Calu3 (cell line): ENCODE measurements around the gene TTC13. TPM values are rescaled to one million over a fixed set of nuclear protein-coding genes. Genes with fewer than 3 reads are reported as not detected.
A peak's percentile ranks its signal among the peaks of the same experiment; 100 is the strongest.

Experiments used
- BruUV-seq: library from RNA; stranded (reverse); fragments of 400-500 nt; replicated peaks from 2 replicates; lab custom pipeline; 2021; lab: Mats Ljungman, UMichigan
- CTCF ChIA-PET: fragments of 300-600 bp; sonication (Branson Sonifier 250); formaldehyde crosslinking; loops from one replicate; lab custom pipeline; 2022; ENCODE audit warnings: antibody characterized with exemption; lab: Charles Lee
- DNase-seq: peaks from one replicate; pipeline ENCODE4 v3.0.0; 2022
- H3K27ac Mint-ChIP-seq: one replicate; pipeline ENCODE4 v1.8.0; 2022; ENCODE audit warnings: mixed read lengths; ENCODE audit not compliant: unreplicated experiment
- H3K27me3 Mint-ChIP-seq: one replicate; pipeline ENCODE4 v1.8.0; 2022; ENCODE audit warnings: mixed read lengths; ENCODE audit not compliant: unreplicated experiment
- H3K36me3 Mint-ChIP-seq: one replicate; pipeline ENCODE4 v1.8.0; 2022; ENCODE audit warnings: mild to moderate bottlenecking, moderate library complexity, mixed read lengths; ENCODE audit not compliant: insufficient read depth, unreplicated experiment
- H3K4me1 Mint-ChIP-seq: one replicate; pipeline ENCODE4 v1.8.0; 2022; ENCODE audit warnings: mild to moderate bottlenecking, low read depth, mixed read lengths; ENCODE audit not compliant: unreplicated experiment
- H3K4me3 Mint-ChIP-seq: one replicate; pipeline ENCODE4 v1.8.0; 2022; ENCODE audit warnings: mild to moderate bottlenecking, low read depth, moderate library complexity, mixed read lengths; ENCODE audit not compliant: unreplicated experiment
- H3K9me3 Mint-ChIP-seq: one replicate; pipeline ENCODE4 v1.8.0; 2022; ENCODE audit warnings: low read depth, mixed read lengths; ENCODE audit not compliant: unreplicated experiment
- intact Hi-C: fragments of 100-400 bp; cut with micrococcal nuclease; formaldehyde crosslinking; loops from one replicate; pipeline ENCODE4 v1.10.0; 2022; ENCODE audit not compliant: unreplicated experiment
- total RNA-seq: library from RNA; stranded (reverse); gene quantifications from 2 replicates; pipeline ENCODE4 v1.2.3, GENCODE V29; 2022
- TF ChIP-seq, protein P1 (sequence below): fragments of 200-600 bp; IDR thresholded peaks from one replicate; pipeline ENCODE4 v1.8.0; 2022; ENCODE audit warnings: antibody characterized with exemption; ENCODE audit not compliant: unreplicated experiment

The TTC13 gene
- total RNA-seq, 1 experiment from 2014 or later = 35.6 TPM

DNA sequence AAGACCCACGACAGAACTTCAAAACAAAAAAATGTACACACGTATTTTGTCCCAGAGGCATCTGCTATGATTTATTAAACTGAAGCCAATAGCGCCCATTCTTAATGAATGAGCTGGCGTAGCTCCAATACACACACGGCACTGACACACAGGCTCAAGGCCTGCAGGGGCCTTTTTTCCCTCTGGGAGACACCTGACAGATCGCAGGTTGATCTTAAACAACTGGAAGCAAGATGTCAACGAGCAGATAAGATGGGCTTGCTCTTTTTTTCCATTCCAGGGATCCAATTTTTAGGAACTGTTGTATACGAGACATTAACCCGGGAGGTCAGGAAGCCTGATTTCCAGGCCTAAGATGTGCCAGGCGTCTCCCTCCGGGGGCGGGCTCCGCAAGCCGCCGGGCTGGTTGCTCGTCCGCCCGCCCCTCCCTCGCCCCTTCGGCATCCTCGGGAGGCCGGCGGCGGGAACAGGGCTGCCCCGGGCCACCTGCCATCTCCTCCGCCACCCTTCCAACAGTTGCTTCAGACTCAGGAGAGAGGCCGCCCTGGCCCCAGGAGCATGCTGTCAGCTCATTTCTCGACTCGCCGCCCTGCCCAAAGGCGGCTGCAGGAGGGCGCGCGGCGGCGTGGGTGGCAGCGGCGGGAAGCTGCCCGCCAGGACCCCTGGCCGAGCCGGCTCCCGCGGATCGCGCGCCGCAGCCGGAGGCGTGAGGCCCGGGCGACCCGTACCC lies 735 bp downstream of the TTC13 start:
- CTCF ChIA-PET = interaction anchor here (0.9 to 1.6 kb wide), 3 partner anchors 114 to 217 kb away, joined by 3 to 7 read pairs (median 5); no protein-coding TSS in a partner anchor
- BruUV-seq = no TSS peak
- intact Hi-C loops = loop anchor here (2.0 to 10.0 kb wide), 5 partner anchors 61 to 347 kb away; partner anchors contain the start of gene C1orf198

DNA sequence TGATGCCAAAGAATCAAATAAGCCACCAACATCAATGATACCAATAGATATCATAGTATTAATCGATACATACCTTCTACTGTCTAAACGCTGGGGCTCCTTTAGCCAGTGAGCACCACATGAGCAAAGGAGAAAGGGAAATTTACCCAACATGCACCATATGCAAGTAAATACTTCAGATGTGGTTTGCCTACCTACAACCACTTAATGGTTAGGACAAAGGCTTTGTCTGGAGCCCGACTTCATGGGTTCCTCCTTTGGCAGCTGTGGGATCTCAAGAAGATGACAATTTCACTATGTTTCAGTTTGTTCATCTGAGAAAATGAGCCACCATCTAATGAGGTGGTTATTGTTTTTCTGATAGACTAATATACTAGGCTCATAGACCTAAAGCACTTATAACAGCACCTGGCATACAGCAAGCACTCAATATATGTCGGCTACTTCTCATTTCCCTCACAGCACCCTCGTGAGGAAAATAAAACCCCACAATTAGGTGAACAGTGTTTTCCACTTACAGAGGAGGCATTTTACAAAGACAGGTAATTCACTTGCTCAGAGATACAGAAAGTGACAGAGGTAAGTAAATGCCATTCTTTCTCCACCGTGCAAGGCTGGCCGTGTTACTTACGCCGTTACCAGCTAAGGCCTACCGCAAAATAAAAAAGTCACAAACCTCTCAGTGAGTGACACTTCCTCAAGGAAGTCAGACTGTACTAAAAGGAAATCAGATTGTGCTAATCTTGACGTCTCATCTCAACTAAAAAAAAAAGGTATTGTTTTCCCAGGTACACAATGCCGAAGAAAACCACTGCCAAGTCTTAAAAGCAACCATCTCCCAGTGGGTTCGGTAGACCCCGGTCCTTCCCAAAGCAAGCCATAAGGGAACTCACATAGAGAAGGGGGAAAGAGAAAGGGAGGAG lies 1.6 kb downstream of the TTC13 start:
- peak overlapping the region; percentile 8 for H3K27ac Mint-ChIP-seq

More for the DNA sequence above, 735 bp downstream of the TTC13 start:
- Mint-ChIP-seq H3K27me3 (no peaks in the 10 kb centered on the region), H3K4me1 (peaks cover 8% of the 10 kb centered on the region), H3K36me3 (peaks cover 10% of the 10 kb centered on the region), H3K4me3 (no peak overlapping the region), H3K27ac (peak overlapping the region; percentile 8), H3K9me3 (no peaks in the 10 kb centered on the region)
- DNase-seq = peak; percentile 46
- TF ChIP-seq, protein P1, sequence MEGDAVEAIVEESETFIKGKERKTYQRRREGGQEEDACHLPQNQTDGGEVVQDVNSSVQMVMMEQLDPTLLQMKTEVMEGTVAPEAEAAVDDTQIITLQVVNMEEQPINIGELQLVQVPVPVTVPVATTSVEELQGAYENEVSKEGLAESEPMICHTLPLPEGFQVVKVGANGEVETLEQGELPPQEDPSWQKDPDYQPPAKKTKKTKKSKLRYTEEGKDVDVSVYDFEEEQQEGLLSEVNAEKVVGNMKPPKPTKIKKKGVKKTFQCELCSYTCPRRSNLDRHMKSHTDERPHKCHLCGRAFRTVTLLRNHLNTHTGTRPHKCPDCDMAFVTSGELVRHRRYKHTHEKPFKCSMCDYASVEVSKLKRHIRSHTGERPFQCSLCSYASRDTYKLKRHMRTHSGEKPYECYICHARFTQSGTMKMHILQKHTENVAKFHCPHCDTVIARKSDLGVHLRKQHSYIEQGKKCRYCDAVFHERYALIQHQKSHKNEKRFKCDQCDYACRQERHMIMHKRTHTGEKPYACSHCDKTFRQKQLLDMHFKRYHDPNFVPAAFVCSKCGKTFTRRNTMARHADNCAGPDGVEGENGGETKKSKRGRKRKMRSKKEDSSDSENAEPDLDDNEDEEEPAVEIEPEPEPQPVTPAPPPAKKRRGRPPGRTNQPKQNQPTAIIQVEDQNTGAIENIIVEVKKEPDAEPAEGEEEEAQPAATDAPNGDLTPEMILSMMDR = no peak

DNA sequence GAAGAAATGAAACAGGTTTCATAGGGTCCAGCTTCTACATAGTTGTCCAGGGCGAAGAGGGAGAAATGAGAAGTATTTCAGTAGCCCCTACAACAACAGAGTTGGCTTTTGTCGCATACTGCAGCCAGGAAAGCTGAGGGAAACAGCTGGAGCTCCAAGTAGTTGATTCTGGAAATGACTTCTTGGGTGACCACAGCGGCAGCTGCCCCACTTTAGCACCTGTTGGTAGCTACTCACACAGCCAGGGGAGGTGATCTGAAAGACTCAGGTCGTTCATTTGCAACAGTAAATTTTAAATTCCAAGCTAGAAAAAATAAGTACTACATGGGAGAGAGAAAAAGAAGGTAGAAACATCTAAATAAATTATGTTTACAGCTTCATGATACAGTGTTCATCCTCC lies 2.3 kb downstream of the TTC13 start:
- BruUV-seq = no TSS peak
- Mint-ChIP-seq H3K36me3 (peaks cover 10% of the 10 kb centered on the region), H3K27ac (no peak overlapping the region), H3K4me1 (peaks cover 19% of the 10 kb centered on the region), H3K4me3 (no peak overlapping the region), H3K27me3 (no peaks in the 10 kb centered on the region), H3K9me3 (no peaks in the 10 kb centered on the region)
- DNase-seq = no peak
- TF ChIP-seq, protein P1 = no peak
- intact Hi-C loops = loop anchor here (5.0 to 10.0 kb wide), 4 partner anchors 109 to 348 kb away; partner anchors contain the start of gene C1orf198
- CTCF ChIA-PET = no interaction called here

More for the DNA sequence above, 1.6 kb downstream of the TTC13 start:
- no peak overlapping the region for H3K4me3 Mint-ChIP-seq
- intact Hi-C loops = loop anchor here (5.0 to 10.0 kb wide), 4 partner anchors 110 to 348 kb away; partner anchors contain the start of gene C1orf198
- no peak for DNase-seq
- H3K4me1 Mint-ChIP-seq = peaks cover 16% of the 10 kb centered on the region
- CTCF ChIA-PET = interaction anchor here (0.7 kb wide), 1 partner anchor 51 kb away, joined by 3 read pairs; no protein-coding TSS in a partner anchor
- TF ChIP-seq, protein P1 = no peak
- H3K27me3 Mint-ChIP-seq = no peaks in the 10 kb centered on the region
- BruUV-seq = TSS peak; percentile 29
- H3K36me3 Mint-ChIP-seq = peaks cover 10% of the 10 kb centered on the region
- H3K9me3 Mint-ChIP-seq = no peaks in the 10 kb centered on the region

DNA sequence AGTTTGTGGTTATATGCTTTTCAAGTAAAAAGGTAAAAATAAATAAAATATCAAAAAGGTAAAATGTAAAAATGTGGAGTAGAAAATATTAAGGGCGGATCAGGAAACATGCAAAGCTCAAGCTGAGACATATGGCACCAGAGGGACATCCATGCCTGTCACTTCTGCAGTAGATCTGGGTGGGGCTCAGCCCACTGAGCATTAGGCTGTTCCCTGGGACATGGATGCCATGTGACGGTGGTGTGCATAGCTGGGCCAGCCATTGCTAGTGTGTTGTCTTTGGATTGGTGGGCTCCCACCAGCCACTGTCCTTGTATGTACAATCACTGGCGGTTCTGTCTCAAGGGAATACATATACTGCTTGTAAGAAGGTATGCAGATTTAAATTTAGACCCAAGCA lies 3.0 kb downstream of the TTC13 start:
- H3K27ac Mint-ChIP-seq = no peak overlapping the region
- peaks cover 19% of the 10 kb centered on the region for H3K4me1 Mint-ChIP-seq
- no peaks in the 10 kb centered on the region for H3K9me3 Mint-ChIP-seq
- H3K27me3 Mint-ChIP-seq = no peaks in the 10 kb centered on the region
- no TSS peak for BruUV-seq
- TF ChIP-seq, protein P1 = no peak
- no peak overlapping the region for H3K4me3 Mint-ChIP-seq
- CTCF ChIA-PET = no interaction called here
- H3K36me3 Mint-ChIP-seq = peaks cover 10% of the 10 kb centered on the region
- no peak for DNase-seq
- intact Hi-C loops = loop anchor here (5.0 to 10.0 kb wide), 4 partner anchors 108 to 349 kb away; partner anchors contain the start of gene C1orf198
